ENCODE data around the gene TP53AIP1.
"Not testable (repeated sequence)": the region's sequence is repeated elsewhere in the genome, so short reads cannot be mapped to it uniquely, and the experiment has no call there.

TP53AIP1 gene

GRCh38 chr11:128924104-128924503 lies 18.6 kb downstream of the TP53AIP1 start:
- no peak for DNase-seq

GRCh38 chr11:128921793-128922192 lies 20.9 kb downstream of the TP53AIP1 start:
- DNase-seq = no peak

DNA sequence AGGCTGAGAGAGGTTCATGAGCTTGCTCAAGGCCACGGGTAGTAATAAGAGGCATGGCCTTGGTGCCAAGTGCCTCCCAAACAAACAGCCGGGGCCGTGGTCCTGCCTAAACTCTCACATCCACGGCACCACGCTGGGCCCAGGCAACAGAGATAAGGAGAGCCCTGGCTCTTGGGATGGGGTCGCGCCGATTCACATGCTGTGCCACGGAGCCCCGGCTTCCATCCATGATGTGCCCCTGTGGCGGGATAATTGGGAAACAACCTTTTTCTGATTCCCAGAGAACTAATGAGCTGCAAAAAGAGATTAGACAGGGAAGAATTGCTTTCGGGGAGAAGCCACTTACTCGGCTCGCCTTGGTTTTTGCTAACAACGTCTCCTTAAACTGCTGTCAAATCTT lies 22.0 kb downstream of the TP53AIP1 start:
- no peak for DNase-seq

GRCh38 chr11:128919635-128920034 lies 23.0 kb downstream of the TP53AIP1 start:
- not testable (repeated sequence) for DNase-seq

- DNase-seq = no peak
These were observed 23.5 kb downstream of the TP53AIP1 start for GRCh38 chr11:128919216-128919615.

DNA sequence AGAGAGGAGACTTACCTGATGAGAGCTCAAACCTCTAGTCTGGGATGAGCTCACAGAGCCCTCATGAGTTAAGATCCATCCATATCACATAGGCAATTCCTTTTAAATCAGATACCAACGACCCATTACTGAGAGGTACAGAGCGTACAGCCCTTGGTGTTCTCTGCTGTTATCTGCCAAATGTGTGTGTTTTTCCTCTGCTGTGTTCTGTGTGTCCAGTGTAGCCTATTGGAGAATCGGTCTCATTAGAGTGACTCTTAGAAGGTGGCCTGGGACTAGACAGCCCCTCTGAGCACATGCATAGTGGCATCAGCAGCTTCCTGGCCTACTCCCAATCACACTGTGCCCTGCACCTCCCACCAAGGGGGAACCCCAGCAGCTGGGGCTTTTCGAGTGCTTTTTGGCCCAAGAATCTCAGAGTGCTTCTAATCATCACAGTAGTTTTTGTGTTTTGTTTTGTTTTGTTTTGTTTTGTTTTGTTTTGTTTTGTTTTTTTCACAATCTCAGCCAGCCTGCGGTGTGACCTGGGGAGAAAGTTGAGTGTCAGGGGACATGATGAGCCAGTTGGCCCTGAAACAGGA lies 25.4 kb downstream of the TP53AIP1 start:
- no peak for DNase-seq

- no peak for DNase-seq
These were observed 26.0 kb downstream of the TP53AIP1 start for GRCh38 chr11:128916681-128917080.

DNA sequence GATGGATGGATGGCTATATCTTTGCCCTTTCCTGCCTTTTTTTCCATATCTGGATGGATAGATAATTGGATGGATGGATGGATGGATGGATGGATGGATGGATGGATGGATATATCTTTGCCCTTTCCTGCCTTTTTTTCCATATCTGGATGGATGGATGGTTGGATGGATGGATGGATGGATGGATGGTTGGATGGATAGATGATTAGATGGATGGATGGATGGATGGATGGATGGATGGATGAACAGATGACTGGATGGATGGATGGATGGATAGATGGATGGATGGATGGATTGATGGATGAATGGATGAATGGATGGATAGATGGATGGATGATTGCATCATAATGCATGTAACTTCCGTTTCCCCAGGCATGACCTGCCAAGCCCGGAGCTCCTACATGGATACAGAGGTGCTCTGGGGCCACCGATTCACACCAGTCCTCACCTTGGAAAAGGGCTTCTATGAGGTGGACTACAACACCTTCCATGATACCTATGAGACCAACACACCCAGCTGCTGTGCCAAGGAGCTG lies 26.6 kb downstream of the TP53AIP1 start:
- no peak for DNase-seq

DNA sequence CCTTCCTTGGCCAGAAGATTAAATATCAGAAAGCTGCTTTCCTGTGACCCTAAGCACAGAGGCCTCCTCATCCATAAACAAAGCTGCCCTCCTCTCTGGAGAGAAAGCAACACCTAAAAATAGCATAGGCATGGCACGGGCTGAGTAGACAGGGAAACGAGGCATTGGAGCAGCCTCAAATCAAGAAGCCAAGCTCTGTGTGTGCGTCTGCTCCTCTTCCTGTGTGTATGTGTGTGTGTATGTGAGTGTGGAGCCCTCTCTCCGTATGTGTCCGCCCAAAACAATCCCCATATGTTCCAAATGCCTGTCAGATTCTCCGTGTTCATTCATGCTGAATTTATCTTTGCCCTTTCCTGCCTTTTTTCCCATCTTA lies 27.5 kb downstream of the TP53AIP1 start:
- DNase-seq = no peak

DNA sequence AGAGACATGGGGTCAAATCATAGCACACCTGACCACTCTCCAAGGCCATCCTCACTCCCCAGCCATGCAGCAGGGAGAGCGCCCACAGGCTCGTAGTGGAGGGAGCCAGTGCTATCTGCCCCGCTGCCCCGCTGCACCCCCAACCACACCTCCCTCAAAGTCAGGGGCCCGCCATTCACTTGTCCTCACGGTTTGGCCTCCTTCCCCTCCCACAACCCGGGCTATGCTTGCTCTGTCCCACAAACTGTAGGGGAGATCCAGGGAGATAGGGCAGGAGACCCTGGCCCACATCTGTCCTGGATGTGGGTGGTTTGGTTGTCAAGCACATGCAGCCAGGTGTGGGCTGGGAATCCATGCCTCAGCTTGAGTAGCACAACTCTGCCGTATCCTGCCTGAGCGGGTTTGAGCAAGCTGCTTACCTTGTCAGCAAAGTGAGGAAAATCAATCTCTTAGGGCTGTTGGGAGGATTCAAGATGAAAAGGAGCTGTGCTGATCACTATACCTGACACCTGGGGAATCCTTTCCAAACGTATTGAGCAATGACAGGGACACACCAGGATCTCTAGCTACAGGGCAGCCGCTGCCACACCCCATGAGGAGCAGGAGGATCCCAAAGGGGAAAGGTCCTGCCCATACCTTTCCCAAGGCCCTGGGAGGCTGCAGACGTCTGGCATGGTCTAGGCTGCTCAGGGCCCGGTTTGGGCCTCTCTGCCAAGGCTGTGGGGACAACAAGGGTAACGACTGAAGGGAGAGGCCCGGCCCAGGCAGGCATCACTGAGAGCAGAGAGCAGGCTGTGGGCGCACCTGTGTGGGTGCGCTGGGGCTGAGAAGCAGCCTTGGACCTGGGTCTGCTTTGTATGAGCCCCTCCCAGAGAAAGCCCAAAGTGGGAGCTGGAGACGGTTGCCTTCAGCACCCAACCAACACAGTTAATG lies 28.2 kb downstream of the TP53AIP1 start:
- no peak for DNase-seq

GRCh38 chr11:128913806-128914205 lies 28.9 kb downstream of the TP53AIP1 start:
- DNase-seq = no peak

- no peak for DNase-seq
These were observed 31.0 kb downstream of the TP53AIP1 start for GRCh38 chr11:128911701-128912100.

GRCh38 chr11:128911239-128911638 lies 31.4 kb downstream of the TP53AIP1 start:
- DNase-seq = no peak

- DNase-seq = no peak
These were observed 32.1 kb downstream of the TP53AIP1 start for GRCh38 chr11:128910576-128910975.

GRCh38 chr11:128909438-128910125 lies 33.1 kb downstream of the TP53AIP1 start:
- no peak for DNase-seq

GRCh38 chr11:128908391-128909246 lies 34.1 kb downstream of the TP53AIP1 start:
- DNase-seq = peak; percentile 92

- no peak for DNase-seq
These were observed 35.1 kb downstream of the TP53AIP1 start for GRCh38 chr11:128907585-128907984.

DNA sequence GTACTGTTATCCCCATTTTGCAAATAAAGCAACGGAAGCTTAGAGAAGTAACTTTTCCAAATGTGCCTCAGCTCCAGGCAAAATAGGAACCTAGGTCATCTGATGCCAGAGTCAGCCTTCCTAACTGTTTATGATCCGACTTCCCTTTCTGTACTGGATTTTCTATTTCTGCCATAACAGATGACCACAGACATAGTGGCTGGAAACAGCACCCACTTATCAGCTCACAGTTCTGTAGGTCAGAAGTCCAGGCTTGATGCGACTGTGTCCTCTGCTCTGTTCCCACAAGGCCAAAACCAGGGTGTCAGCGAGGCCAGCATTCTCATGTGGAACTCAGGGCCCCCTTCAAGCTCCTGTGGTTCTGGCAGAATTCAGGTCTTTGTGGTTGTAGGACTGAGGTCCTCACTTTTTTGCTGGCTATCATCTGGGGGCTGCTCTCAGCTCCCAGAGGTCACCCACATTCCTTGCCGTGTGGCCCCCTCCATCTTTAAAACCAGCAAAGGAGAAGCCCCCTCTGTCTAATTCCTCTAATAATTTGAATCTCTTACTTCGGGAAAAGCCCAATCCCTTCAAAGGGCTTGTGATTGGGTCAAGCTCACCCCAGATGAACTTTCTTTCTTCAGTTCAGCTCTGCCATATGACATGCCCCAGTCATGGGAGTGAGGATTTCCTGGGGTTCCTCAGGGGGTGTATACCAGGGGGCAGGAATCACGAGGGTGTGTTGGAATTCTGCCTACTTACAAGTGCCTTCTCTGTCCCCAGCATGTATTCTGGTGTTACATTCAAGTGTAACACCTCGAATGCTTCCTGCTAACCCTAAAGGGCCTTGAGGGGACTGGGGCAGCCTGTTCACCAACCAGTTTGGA lies 36.3 kb downstream of the TP53AIP1 start:
- DNase-seq = no peak

- peak; percentile 83 for DNase-seq
These were observed 37.1 kb downstream of the TP53AIP1 start for GRCh38 chr11:128905345-128906184.

GRCh38 chr11:128904656-128905344 lies 37.9 kb downstream of the TP53AIP1 start:
- peak; percentile 80 for DNase-seq

Measured in NCI-H146 (cell line).